GM12891 (cell line): Measurements from ENCODE around the gene DOCK4.

Experiments used
- DNase-seq: peaks from one replicate; pipeline ENCODE4 v3.0.0; 2011; ENCODE audit warnings: low spot score; ENCODE audit not compliant: insufficient read length
- FAIRE-seq: peaks from 2 replicates; lab custom pipeline; 2011; peaks lifted over from hg19 to GRCh38; lab: Jason Lieb, UNC
- PAX5 ChIP-seq: IDR thresholded peaks from 2 replicates; pipeline ENCODE4 v1.6.1; 2011; ENCODE audit warnings: low read length, moderate library complexity, mild to moderate bottlenecking; ENCODE audit not compliant: insufficient read depth, severe bottlenecking
- POLR2A ChIP-seq: IDR thresholded peaks from 2 replicates; pipeline ENCODE4 v1.6.1; 2011; ENCODE audit warnings: low read depth, low read length, control low read depth
- POLR2AphosphoS5 ChIP-seq: IDR thresholded peaks from 2 replicates; pipeline ENCODE4 v1.6.1; 2011; ENCODE audit warnings: low read depth, low read length, control low read depth
- POU2F2 ChIP-seq: IDR thresholded peaks from 2 replicates; pipeline ENCODE4 v1.6.1; 2011; ENCODE audit warnings: low read depth, mild to moderate bottlenecking, control low read depth, low read length, moderate library complexity
- SPI1 ChIP-seq: IDR thresholded peaks from 2 replicates; pipeline ENCODE4 v1.6.1; 2011; ENCODE audit warnings: low read depth, low read length, control low read depth
- TAF1 ChIP-seq: IDR thresholded peaks from 2 replicates; pipeline ENCODE4 v1.6.1; 2011; ENCODE audit warnings: low read depth, low read length, control low read depth

DOCK4 gene

DNA sequence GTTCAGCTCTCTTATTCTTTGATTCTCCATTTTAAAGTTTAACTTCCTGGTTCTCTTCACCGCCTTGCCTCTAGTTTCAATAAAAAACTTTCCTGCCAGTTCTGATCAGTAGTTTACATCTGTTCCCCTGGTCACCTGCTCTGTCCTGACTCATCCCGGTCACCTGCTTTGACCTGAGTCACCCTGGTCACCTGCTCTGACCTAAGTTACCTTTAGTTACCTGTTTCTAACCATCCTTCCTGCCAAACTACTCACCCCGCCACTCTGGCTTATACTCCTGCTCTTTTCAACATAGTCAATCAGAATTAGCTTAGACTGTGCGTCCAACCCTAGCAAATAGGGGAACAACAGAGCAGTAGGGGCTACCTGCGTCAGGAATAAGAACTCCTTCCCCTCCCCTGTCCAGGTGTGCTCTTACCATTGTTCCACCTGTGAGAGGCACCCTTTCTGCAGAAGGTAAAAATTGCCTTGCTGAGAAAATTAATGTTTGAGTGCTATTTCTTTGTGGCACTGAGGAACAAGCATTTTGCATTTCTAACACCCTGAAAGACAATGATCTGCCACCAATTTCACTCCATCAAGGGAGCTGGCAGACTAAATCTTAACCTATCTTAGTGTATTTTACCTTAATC lies 263.6 kb downstream of the DOCK4 start:
- TF ChIP-seq POLR2AphosphoS5, result no peak
- TF ChIP-seq TAF1, result no peak
- no peak for TF ChIP-seq POLR2A
- no peak for TF ChIP-seq PAX5
- TF ChIP-seq SPI1, result no peak
- no peak for TF ChIP-seq POU2F2
- FAIRE-seq (no peak), DNase-seq (no peak)

DNA sequence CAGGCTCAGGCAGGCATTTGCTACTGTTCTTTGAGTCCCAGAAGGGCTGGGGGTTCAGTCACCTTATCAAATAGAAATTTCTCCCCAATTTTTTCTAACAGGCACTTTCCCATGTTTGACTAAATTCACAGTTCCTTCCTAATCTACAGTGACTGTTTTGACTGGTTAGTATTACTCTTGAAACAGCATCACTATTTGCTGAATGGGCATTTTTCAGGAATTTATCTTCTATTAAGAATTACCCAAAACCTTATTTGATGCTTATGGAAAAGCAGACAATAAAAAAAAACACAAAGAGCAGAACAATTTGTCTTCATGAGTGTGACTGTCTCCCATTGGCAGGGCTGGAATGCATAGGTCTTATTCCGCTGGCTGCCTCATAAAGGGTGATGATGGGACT lies 269.0 kb downstream of the DOCK4 start:
- no peak for DNase-seq
- TF ChIP-seq POU2F2, result no peak
- TF ChIP-seq SPI1, result no peak
- TF ChIP-seq TAF1, result no peak
- no peak for TF ChIP-seq POLR2AphosphoS5
- no peak for TF ChIP-seq PAX5
- no peak for TF ChIP-seq POLR2A
- no peak for FAIRE-seq

DNA sequence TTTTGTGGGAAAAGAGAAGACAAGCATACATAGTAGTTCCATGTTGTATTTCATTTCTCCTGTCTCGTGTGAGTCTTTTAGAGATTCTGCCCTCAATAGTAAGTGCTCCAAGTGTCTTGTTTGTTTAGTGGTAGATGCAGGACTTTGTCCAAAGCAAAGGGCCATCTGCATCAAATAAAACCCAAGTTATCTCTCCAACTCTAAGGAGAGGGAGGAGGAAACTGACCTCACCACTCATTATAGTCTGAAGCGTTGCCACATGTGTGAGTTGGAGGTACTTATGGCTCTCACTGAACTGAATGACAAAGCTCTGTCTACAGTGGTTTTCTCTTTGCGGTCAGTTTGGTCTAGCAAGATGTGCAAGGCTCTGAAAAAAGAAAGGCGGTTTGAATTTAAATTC lies 272.6 kb downstream of the DOCK4 start:
- DNase-seq (no peak), FAIRE-seq (no peak)
- TF ChIP-seq POLR2A, result no peak

DNA sequence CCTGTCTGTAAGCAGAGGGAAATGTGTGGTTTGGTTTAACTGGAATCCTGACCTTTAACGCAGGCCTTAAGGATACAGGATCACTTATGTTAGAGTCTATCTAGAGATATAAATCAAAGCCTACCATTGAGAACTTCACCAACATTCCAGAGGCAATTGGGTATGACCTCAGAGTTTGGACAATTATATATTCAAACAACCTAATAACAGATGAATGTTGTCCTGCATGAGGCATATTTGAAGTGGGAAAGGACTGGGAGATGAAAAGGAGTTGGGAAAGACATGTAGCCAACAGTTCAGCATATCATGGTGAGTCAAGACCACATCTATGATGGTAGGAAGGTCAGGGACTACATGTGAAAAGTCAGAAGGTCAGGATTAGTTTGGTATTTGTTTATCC lies 274.2 kb downstream of the DOCK4 start:
- DNase-seq, result no peak
- no peak for FAIRE-seq
- TF ChIP-seq POLR2AphosphoS5 (no peak), POLR2A (no peak), POU2F2 (no peak), PAX5 (no peak), TAF1 (no peak), SPI1 (no peak)

DNA sequence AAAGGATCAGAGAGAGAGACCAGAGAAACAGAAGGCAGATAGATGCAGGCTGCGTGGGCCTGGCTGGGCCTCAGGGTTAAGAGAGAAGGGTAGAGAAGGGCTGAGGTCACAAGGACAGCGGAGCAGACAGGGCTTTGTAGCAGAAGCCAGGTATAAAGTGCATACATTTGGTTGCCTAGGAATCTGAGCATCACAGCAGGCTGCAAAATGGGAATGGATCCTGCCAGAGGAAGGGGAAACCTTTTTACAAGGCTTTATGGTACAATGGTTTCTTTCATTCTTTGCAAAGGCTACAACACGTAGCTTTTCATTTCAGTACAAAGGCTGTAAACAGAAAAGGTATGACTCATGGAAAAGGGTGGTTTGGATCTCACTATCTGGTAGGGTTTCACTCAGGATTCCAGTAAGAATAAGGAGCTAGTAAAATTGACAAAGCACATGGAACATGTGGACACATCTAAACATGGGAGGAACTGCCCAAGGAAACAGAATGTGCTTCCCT lies 275.1 kb downstream of the DOCK4 start:
- DNase-seq, result no peak
- no peak for FAIRE-seq

DNA sequence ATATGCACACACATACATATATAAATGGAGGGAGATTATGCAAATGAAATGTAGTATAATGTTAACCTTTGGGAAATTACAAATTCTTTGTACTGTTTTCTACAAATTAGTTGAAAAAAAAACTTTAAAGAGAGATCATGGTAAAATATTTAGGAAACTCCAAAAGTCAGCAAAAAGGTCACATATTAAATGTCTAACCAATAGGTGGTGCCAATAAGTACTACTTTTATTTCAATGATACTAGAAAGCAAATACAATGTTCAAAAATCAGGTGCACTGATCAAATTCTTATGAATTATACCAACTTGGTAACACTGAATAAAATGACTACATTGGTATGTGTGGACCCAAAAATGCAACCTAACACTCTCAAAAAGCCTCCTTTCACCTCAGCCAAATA lies 276.9 kb downstream of the DOCK4 start:
- no peak for FAIRE-seq
- DNase-seq, result no peak
- no peak for TF ChIP-seq TAF1
- TF ChIP-seq POLR2A, result no peak
- no peak for TF ChIP-seq PAX5
- no peak for TF ChIP-seq POU2F2
- TF ChIP-seq POLR2AphosphoS5, result no peak
- TF ChIP-seq SPI1, result no peak

More for the DNA sequence above, 275.1 kb downstream of the DOCK4 start:
- no peak for TF ChIP-seq POLR2A
- no peak for TF ChIP-seq POLR2AphosphoS5
- no peak for TF ChIP-seq POU2F2
- TF ChIP-seq TAF1, result no peak
- no peak for TF ChIP-seq PAX5
- TF ChIP-seq SPI1, result no peak

DNA sequence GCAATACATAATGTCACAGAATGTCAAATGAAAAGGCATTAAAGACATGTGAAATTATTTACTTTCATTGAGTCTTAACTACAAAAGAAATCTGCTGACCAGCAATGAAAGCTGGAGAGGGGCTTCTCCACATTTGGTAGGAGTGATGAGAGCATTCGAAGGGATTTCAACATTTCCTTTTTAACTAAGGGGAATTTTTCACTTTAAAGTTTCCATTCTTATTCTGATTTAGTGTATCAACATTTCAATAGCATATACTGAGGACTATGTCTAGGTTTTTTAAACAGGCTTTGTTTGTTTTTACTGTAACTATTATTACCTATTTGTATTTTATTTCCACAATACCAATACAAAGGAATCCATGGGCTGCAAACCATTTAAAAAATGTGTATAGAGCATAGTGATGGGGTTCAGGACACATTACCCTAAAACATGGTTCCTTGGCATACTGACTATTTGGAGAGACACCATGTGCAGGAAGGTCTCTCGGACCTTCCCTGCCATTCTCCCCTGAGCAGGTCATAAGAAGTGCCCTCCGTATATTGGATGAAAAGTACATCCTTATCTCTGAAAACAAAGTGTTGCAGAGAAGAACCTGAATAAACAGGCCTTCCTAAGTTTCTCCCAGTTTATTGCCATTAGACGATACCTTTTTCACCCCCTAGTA lies 278.7 kb downstream of the DOCK4 start:
- DNase-seq (no peak), FAIRE-seq (no peak)
- TF ChIP-seq POLR2A (no peak), PAX5 (no peak), SPI1 (no peak), TAF1 (no peak), POLR2AphosphoS5 (no peak), POU2F2 (no peak)

DNA sequence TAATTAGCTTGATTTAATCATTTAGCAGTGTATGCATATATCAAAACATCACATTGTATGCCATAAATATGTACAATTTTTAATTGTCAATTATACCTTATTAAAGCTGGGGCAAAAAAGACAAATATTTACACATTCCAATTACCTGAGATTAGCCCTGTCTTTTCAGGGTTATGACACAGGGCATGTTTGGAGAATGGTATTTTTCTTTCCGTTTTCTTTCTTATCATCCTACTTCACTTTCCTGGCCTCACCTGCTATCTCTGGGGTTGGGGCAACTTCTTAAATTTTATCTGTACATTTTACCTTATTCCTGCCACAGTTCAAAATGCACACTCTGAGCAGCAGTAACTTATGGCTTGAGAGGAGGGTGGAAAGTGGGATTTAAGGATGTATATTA lies 285.9 kb downstream of the DOCK4 start:
- DNase-seq, result no peak
- TF ChIP-seq TAF1, result no peak
- no peak for TF ChIP-seq POLR2AphosphoS5
- no peak for TF ChIP-seq POLR2A
- TF ChIP-seq POU2F2, result no peak
- no peak for TF ChIP-seq SPI1
- TF ChIP-seq PAX5, result no peak
- no peak for FAIRE-seq

DNA sequence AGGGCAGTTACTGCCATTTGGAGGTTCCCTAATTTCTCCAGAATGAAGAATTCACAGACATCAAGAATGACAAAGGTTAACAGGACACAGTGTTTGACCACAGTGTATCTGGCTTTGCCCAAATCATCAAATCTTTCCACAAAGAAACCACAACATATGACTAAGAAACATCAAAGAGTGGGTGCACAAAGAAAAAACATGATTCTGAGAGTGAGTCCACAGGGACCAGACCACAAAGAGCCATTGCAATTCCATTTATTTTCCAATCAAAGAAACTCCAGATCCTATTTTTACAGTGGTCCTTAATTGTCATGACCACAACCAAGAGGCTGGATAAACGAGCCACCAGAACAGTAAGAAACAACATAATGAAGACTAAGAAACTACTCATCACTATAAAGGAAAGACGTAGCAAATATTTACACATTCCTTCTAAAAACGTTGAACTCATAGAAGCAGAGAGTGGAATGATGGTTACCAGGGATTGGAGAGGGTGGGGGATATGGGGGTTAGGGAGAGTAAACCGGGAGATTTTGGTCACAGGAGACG lies 286.5 kb downstream of the DOCK4 start:
- DNase-seq (no peak), FAIRE-seq (no peak)
- TF ChIP-seq POLR2A (no peak), SPI1 (no peak), POU2F2 (no peak), TAF1 (no peak), POLR2AphosphoS5 (no peak), PAX5 (no peak)
